Osteocyte (in vitro differentiated cells): ENCODE results near the gene LY86. TPM values are rescaled to one million over a fixed set of nuclear protein-coding genes. Genes with fewer than 3 reads are reported as not detected.
"Not testable (repeated sequence)": the region's sequence is repeated elsewhere in the genome, so short reads cannot be mapped to it uniquely, and the experiment has no call there.

Experiments used
- DNase-seq: peaks from one replicate; pipeline ENCODE4 v3.0.0; 2021; ENCODE audit warnings: mixed read lengths; ENCODE audit not compliant: unreplicated experiment; ENCODE audit errors: extremely low spot score
- H3K27ac Mint-ChIP-seq: one replicate; pipeline ENCODE4 v1.8.0; 2021; ENCODE audit warnings: mild to moderate bottlenecking, mixed read lengths; ENCODE audit not compliant: unreplicated experiment
- H3K27me3 Mint-ChIP-seq: one replicate; pipeline ENCODE4 v1.8.0; 2021; ENCODE audit warnings: mixed read lengths; ENCODE audit not compliant: unreplicated experiment
- H3K36me3 Mint-ChIP-seq: one replicate; pipeline ENCODE4 v1.8.0; 2021; ENCODE audit warnings: mixed read lengths; ENCODE audit not compliant: unreplicated experiment
- H3K4me1 Mint-ChIP-seq: one replicate; pipeline ENCODE4 v1.8.0; 2021; ENCODE audit warnings: mixed read lengths; ENCODE audit not compliant: unreplicated experiment
- H3K4me3 Mint-ChIP-seq: one replicate; pipeline ENCODE4 v1.8.0; 2021; ENCODE audit warnings: mild to moderate bottlenecking, moderate library complexity, mixed read lengths; ENCODE audit not compliant: unreplicated experiment
- H3K9me3 Mint-ChIP-seq: one replicate; pipeline ENCODE4 v1.8.0; 2021; ENCODE audit warnings: mixed read lengths; ENCODE audit not compliant: unreplicated experiment
- CTCF ChIP-seq: fragments of 200-600 bp; sonication (generic); IDR thresholded peaks from 2 replicates; pipeline ENCODE4 v1.5.0; 2021; ENCODE audit warnings: antibody characterized with exemption, mild to moderate bottlenecking, moderate library complexity
- total RNA-seq: library from RNA; stranded (reverse); gene quantifications from 2 replicates; pipeline ENCODE4 v1.2.1, GENCODE V29; 2021

The LY86 gene
- total RNA-seq, 1 donor from 2014 or later = not detected

GRCh38 chr6:6604566-6604965, 16.0 kb downstream of the LY86 start:
- no peak for TF ChIP-seq CTCF
- Mint-ChIP-seq H3K4me1 (no peaks in the 10 kb centered on the region), H3K9me3 (peaks cover 25% of the 10 kb centered on the region), H3K27me3 (no peaks in the 10 kb centered on the region), H3K36me3 (no peaks in the 10 kb centered on the region), H3K27ac (no peak overlapping the region), H3K4me3 (no peak overlapping the region)
- no peak for DNase-seq

GRCh38 chr6:6605873-6606272, 17.4 kb downstream of the LY86 start:
- Mint-ChIP-seq H3K27me3 (no peaks in the 10 kb centered on the region), H3K27ac (no peak overlapping the region), H3K36me3 (no peaks in the 10 kb centered on the region), H3K4me1 (no peaks in the 10 kb centered on the region), H3K9me3 (peaks cover 22% of the 10 kb centered on the region), H3K4me3 (no peak overlapping the region)
- TF ChIP-seq CTCF = no peak
- DNase-seq = no peak

- DNase-seq, H3K27ac Mint-ChIP-seq, H3K36me3 Mint-ChIP-seq, H3K27me3 Mint-ChIP-seq, H3K4me3 Mint-ChIP-seq, H3K4me1 Mint-ChIP-seq: not testable (repeated sequence)
- H3K9me3 Mint-ChIP-seq = peaks cover 19% of the 10 kb centered on the region
Measured at GRCh38 chr6:6606391-6607030, 18.0 kb downstream of the LY86 start.

GRCh38 chr6:6609450-6609849, 20.9 kb downstream of the LY86 start:
- no peak for DNase-seq
- no peak for TF ChIP-seq CTCF
- peaks cover 6% of the 10 kb centered on the region for H3K9me3 Mint-ChIP-seq
- no peaks in the 10 kb centered on the region for H3K27me3 Mint-ChIP-seq
- no peaks in the 10 kb centered on the region for H3K4me1 Mint-ChIP-seq
- H3K4me3 Mint-ChIP-seq = no peak overlapping the region
- no peak overlapping the region for H3K27ac Mint-ChIP-seq
- no peaks in the 10 kb centered on the region for H3K36me3 Mint-ChIP-seq

- H3K4me1 Mint-ChIP-seq = no peaks in the 10 kb centered on the region
- no peak overlapping the region for H3K27ac Mint-ChIP-seq
- H3K9me3 Mint-ChIP-seq = peaks cover 4% of the 10 kb centered on the region
- no peak overlapping the region for H3K4me3 Mint-ChIP-seq
- DNase-seq = no peak
- no peaks in the 10 kb centered on the region for H3K36me3 Mint-ChIP-seq
- no peak for TF ChIP-seq CTCF
- H3K27me3 Mint-ChIP-seq = no peaks in the 10 kb centered on the region
Measured at GRCh38 chr6:6610031-6610591, 21.6 kb downstream of the LY86 start.
